WTC11 (cell line): ENCODE results near the gene MEPCE. TPM values are rescaled to one million over a fixed set of nuclear protein-coding genes. Genes with fewer than 3 reads are reported as not detected.
A peak's percentile ranks its signal among the peaks of the same experiment; 100 is the strongest.

Source experiments
- ESRRA ChIP-seq: sonication (generic); formaldehyde crosslinking; IDR thresholded peaks from 2 replicates; pipeline ENCODE4 v1.8.1; 2022; ENCODE audit warnings: mild to moderate bottlenecking, missing genetic modification reagents, borderline replicate concordance
- NFATC4 ChIP-seq: fragments of 250-450 bp; sonication (Bioruptor Pico); IDR thresholded peaks from 2 replicates; pipeline ENCODE4 v1.9.0; 2021; ENCODE audit warnings: mild to moderate bottlenecking
- TEAD1 ChIP-seq: sonication (generic); formaldehyde crosslinking; IDR thresholded peaks from 2 replicates; pipeline ENCODE4 v1.8.0; 2022; ENCODE audit warnings: mild to moderate bottlenecking, missing genetic modification reagents
- ZBTB21 ChIP-seq: sonication (generic); formaldehyde crosslinking; IDR thresholded peaks from 2 replicates; pipeline ENCODE4 v1.8.1; 2023; ENCODE audit warnings: mild to moderate bottlenecking, missing genetic modification reagents, borderline replicate concordance
- ZNF121 ChIP-seq: sonication (generic); formaldehyde crosslinking; IDR thresholded peaks from 2 replicates; pipeline ENCODE4 v1.8.0; 2023; ENCODE audit warnings: missing genetic modification reagents
- ZNF263 ChIP-seq: sonication (generic); formaldehyde crosslinking; IDR thresholded peaks from 2 replicates; pipeline ENCODE4 v1.8.1; 2022; ENCODE audit warnings: low read depth, mild to moderate bottlenecking, moderate library complexity, missing genetic modification reagents
- ZNF396 ChIP-seq: fragments of 250-450 bp; sonication (Bioruptor Pico); IDR thresholded peaks from 2 replicates; pipeline ENCODE4 v1.8.0; 2021; ENCODE audit warnings: mild to moderate bottlenecking, moderate library complexity, borderline replicate concordance
- total RNA-seq: library from RNA; stranded (reverse); gene quantifications from 3 replicates; pipeline ENCODE4 v1.2.3, GENCODE V29; 2021
- TF ChIP-seq, protein P1 (sequence below): fragments of 250-450 bp; sonication (Bioruptor Pico); conservative IDR thresholded peaks from 2 replicates; pipeline ENCODE4 v1.9.0; 2021; ENCODE audit warnings: mild to moderate bottlenecking
- TF ChIP-seq, protein P2 (sequence below): sonication (generic); formaldehyde crosslinking; IDR thresholded peaks from 2 replicates; pipeline ENCODE4 v1.8.0; 2023; ENCODE audit warnings: missing genetic modification reagents, mild to moderate bottlenecking, borderline replicate concordance
- TF ChIP-seq, protein P3 (sequence below): sonication (generic); formaldehyde crosslinking; IDR thresholded peaks from 2 replicates; pipeline ENCODE4 v1.8.1; 2023; ENCODE audit warnings: mild to moderate bottlenecking, missing genetic modification reagents, moderate library complexity
- TF ChIP-seq, protein P4 (sequence below): sonication (generic); formaldehyde crosslinking; IDR thresholded peaks from 2 replicates; pipeline ENCODE4 v1.8.0; 2022; ENCODE audit warnings: missing genetic modification reagents
- TF ChIP-seq, protein P5 (sequence below): sonication (generic); formaldehyde crosslinking; IDR thresholded peaks from 2 replicates; pipeline ENCODE4 v1.8.1; 2022; ENCODE audit warnings: mild to moderate bottlenecking, missing genetic modification reagents, moderate library complexity, borderline replicate concordance
- TF ChIP-seq, protein P6 (sequence below): fragments of 250-450 bp; sonication (Bioruptor Pico); IDR thresholded peaks from 2 replicates; pipeline ENCODE4 v1.9.0; 2021; ENCODE audit warnings: mild to moderate bottlenecking, borderline replicate concordance
- TF ChIP-seq, protein P7 (sequence below): sonication (generic); formaldehyde crosslinking; IDR thresholded peaks from 2 replicates; pipeline ENCODE4 v1.8.0; 2023; ENCODE audit warnings: mild to moderate bottlenecking, missing genetic modification reagents
- TF ChIP-seq, protein P8 (sequence below): sonication (generic); formaldehyde crosslinking; IDR thresholded peaks from 2 replicates; pipeline ENCODE4 v1.8.1; 2022; ENCODE audit warnings: mild to moderate bottlenecking, moderate library complexity, missing genetic modification reagents
- TF ChIP-seq, protein P9 (sequence below): sonication (generic); formaldehyde crosslinking; IDR thresholded peaks from 2 replicates; pipeline ENCODE4 v1.8.0; 2022; ENCODE audit warnings: mild to moderate bottlenecking, missing genetic modification reagents

The MEPCE gene
- total RNA-seq, 1 experiment from 2014 or later: 41.9 TPM

DNA sequence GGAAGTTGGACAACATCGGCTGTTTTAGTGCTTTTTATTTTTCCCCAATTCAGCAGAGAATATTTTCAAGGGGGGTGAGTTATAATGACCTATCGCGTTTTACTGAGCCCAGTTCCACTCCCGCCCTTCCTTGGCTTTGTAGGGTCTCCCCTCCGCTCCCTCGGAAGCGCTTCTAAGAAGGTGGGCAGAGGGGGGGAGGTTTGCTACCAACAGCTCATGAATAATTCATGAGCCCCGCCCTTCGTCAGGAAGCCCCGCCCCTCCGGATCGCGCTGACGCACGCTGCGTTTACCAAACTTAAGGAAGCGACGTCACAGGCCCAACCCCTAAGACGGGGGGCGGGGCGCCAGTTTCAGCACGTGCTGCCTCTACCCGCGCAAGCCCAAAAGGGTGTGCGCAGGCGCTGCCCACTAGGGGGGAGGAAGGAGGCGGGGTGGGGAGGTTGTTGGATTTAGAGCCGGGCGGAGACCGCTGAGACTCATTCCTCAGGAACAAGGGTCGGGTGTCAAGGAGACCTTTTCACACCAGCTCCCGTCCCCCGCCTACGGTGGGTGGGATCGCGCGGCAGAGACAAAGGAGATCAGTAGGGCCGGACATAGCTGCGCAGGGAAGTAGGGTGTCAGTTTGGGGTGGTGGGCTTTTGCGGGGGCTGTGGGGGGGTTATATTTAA is 529 bp upstream of the MEPCE start (continued):
- TF ChIP-seq ESRRA (CRISPR knock-in tag): no peak
- no peak for TF ChIP-seq ZNF396 (CRISPR knock-in tag)
- TF ChIP-seq, protein P1, sequence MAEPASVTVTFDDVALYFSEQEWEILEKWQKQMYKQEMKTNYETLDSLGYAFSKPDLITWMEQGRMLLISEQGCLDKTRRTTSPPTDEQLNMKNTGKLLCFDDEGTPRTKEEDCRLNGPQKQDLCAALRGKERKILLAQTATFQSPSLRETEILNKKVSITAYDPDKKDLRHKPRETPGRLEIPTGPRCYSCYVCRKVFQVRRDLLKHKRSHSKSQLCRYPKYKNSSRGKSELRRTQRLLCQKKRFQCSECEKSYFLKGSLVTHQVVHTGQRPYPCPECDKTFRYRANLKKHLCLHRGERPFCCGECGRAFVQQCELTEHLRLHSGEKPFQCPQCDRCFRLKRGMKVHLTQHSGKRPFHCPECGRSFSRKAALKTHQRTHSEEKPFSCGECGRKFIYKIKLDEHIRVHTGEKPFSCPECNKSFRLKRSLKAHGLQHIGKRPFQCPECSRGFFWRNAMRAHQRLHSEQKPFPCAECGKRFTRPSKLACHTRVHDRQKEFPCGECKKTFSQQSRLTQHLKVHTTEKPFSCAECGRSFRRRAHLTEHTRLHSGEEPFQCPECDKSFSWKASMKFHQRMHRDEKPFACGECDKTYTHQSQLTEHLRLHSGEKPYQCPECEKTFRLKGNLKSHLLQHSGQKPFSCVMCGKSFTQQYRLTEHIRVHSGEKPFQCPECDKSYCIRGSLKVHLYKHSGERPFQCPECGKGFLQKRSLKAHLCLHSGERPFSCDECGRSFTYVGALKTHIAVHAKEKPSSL (CRISPR knock-in tag): no peak
- TF ChIP-seq, protein P2, sequence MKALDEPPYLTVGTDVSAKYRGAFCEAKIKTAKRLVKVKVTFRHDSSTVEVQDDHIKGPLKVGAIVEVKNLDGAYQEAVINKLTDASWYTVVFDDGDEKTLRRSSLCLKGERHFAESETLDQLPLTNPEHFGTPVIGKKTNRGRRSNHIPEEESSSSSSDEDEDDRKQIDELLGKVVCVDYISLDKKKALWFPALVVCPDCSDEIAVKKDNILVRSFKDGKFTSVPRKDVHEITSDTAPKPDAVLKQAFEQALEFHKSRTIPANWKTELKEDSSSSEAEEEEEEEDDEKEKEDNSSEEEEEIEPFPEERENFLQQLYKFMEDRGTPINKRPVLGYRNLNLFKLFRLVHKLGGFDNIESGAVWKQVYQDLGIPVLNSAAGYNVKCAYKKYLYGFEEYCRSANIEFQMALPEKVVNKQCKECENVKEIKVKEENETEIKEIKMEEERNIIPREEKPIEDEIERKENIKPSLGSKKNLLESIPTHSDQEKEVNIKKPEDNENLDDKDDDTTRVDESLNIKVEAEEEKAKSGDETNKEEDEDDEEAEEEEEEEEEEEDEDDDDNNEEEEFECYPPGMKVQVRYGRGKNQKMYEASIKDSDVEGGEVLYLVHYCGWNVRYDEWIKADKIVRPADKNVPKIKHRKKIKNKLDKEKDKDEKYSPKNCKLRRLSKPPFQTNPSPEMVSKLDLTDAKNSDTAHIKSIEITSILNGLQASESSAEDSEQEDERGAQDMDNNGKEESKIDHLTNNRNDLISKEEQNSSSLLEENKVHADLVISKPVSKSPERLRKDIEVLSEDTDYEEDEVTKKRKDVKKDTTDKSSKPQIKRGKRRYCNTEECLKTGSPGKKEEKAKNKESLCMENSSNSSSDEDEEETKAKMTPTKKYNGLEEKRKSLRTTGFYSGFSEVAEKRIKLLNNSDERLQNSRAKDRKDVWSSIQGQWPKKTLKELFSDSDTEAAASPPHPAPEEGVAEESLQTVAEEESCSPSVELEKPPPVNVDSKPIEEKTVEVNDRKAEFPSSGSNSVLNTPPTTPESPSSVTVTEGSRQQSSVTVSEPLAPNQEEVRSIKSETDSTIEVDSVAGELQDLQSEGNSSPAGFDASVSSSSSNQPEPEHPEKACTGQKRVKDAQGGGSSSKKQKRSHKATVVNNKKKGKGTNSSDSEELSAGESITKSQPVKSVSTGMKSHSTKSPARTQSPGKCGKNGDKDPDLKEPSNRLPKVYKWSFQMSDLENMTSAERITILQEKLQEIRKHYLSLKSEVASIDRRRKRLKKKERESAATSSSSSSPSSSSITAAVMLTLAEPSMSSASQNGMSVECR (CRISPR knock-in tag): no peak
- TF ChIP-seq, protein P3, sequence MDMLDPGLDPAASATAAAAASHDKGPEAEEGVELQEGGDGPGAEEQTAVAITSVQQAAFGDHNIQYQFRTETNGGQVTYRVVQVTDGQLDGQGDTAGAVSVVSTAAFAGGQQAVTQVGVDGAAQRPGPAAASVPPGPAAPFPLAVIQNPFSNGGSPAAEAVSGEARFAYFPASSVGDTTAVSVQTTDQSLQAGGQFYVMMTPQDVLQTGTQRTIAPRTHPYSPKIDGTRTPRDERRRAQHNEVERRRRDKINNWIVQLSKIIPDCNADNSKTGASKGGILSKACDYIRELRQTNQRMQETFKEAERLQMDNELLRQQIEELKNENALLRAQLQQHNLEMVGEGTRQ (CRISPR knock-in tag): peak; percentile 89
- TF ChIP-seq, protein P4, sequence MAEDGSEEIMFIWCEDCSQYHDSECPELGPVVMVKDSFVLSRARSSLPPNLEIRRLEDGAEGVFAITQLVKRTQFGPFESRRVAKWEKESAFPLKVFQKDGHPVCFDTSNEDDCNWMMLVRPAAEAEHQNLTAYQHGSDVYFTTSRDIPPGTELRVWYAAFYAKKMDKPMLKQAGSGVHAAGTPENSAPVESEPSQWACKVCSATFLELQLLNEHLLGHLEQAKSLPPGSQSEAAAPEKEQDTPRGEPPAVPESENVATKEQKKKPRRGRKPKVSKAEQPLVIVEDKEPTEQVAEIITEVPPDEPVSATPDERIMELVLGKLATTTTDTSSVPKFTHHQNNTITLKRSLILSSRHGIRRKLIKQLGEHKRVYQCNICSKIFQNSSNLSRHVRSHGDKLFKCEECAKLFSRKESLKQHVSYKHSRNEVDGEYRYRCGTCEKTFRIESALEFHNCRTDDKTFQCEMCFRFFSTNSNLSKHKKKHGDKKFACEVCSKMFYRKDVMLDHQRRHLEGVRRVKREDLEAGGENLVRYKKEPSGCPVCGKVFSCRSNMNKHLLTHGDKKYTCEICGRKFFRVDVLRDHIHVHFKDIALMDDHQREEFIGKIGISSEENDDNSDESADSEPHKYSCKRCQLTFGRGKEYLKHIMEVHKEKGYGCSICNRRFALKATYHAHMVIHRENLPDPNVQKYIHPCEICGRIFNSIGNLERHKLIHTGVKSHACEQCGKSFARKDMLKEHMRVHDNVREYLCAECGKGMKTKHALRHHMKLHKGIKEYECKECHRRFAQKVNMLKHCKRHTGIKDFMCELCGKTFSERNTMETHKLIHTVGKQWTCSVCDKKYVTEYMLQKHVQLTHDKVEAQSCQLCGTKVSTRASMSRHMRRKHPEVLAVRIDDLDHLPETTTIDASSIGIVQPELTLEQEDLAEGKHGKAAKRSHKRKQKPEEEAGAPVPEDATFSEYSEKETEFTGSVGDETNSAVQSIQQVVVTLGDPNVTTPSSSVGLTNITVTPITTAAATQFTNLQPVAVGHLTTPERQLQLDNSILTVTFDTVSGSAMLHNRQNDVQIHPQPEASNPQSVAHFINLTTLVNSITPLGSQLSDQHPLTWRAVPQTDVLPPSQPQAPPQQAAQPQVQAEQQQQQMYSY: no peak
- TF ChIP-seq, protein P5, sequence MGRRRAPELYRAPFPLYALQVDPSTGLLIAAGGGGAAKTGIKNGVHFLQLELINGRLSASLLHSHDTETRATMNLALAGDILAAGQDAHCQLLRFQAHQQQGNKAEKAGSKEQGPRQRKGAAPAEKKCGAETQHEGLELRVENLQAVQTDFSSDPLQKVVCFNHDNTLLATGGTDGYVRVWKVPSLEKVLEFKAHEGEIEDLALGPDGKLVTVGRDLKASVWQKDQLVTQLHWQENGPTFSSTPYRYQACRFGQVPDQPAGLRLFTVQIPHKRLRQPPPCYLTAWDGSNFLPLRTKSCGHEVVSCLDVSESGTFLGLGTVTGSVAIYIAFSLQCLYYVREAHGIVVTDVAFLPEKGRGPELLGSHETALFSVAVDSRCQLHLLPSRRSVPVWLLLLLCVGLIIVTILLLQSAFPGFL (CRISPR knock-in tag): no peak
- no peak for TF ChIP-seq ZNF121
- TF ChIP-seq NFATC4 (CRISPR knock-in tag): peak; percentile 70; the same call in 1 of the 2 replicates
- no peak for TF ChIP-seq ZNF263 (CRISPR knock-in tag)
- TF ChIP-seq ZBTB21 (CRISPR knock-in tag): no peak; the same call in 1 of the 2 replicates
- TF ChIP-seq, protein P6, sequence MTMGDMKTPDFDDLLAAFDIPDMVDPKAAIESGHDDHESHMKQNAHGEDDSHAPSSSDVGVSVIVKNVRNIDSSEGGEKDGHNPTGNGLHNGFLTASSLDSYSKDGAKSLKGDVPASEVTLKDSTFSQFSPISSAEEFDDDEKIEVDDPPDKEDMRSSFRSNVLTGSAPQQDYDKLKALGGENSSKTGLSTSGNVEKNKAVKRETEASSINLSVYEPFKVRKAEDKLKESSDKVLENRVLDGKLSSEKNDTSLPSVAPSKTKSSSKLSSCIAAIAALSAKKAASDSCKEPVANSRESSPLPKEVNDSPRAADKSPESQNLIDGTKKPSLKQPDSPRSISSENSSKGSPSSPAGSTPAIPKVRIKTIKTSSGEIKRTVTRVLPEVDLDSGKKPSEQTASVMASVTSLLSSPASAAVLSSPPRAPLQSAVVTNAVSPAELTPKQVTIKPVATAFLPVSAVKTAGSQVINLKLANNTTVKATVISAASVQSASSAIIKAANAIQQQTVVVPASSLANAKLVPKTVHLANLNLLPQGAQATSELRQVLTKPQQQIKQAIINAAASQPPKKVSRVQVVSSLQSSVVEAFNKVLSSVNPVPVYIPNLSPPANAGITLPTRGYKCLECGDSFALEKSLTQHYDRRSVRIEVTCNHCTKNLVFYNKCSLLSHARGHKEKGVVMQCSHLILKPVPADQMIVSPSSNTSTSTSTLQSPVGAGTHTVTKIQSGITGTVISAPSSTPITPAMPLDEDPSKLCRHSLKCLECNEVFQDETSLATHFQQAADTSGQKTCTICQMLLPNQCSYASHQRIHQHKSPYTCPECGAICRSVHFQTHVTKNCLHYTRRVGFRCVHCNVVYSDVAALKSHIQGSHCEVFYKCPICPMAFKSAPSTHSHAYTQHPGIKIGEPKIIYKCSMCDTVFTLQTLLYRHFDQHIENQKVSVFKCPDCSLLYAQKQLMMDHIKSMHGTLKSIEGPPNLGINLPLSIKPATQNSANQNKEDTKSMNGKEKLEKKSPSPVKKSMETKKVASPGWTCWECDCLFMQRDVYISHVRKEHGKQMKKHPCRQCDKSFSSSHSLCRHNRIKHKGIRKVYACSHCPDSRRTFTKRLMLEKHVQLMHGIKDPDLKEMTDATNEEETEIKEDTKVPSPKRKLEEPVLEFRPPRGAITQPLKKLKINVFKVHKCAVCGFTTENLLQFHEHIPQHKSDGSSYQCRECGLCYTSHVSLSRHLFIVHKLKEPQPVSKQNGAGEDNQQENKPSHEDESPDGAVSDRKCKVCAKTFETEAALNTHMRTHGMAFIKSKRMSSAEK (CRISPR knock-in tag): no peak
- TF ChIP-seq, protein P7, sequence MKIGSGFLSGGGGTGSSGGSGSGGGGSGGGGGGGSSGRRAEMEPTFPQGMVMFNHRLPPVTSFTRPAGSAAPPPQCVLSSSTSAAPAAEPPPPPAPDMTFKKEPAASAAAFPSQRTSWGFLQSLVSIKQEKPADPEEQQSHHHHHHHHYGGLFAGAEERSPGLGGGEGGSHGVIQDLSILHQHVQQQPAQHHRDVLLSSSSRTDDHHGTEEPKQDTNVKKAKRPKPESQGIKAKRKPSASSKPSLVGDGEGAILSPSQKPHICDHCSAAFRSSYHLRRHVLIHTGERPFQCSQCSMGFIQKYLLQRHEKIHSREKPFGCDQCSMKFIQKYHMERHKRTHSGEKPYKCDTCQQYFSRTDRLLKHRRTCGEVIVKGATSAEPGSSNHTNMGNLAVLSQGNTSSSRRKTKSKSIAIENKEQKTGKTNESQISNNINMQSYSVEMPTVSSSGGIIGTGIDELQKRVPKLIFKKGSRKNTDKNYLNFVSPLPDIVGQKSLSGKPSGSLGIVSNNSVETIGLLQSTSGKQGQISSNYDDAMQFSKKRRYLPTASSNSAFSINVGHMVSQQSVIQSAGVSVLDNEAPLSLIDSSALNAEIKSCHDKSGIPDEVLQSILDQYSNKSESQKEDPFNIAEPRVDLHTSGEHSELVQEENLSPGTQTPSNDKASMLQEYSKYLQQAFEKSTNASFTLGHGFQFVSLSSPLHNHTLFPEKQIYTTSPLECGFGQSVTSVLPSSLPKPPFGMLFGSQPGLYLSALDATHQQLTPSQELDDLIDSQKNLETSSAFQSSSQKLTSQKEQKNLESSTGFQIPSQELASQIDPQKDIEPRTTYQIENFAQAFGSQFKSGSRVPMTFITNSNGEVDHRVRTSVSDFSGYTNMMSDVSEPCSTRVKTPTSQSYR (CRISPR knock-in tag): peak; percentile 80; the same call in 1 of the 2 replicates
- TF ChIP-seq, protein P8, sequence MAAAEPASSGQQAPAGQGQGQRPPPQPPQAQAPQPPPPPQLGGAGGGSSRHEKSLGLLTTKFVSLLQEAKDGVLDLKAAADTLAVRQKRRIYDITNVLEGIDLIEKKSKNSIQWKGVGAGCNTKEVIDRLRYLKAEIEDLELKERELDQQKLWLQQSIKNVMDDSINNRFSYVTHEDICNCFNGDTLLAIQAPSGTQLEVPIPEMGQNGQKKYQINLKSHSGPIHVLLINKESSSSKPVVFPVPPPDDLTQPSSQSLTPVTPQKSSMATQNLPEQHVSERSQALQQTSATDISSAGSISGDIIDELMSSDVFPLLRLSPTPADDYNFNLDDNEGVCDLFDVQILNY (CRISPR knock-in tag): no peak
- TF ChIP-seq, protein P9, sequence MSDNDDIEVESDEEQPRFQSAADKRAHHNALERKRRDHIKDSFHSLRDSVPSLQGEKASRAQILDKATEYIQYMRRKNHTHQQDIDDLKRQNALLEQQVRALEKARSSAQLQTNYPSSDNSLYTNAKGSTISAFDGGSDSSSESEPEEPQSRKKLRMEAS (CRISPR knock-in tag): peak; percentile 95
- peak; percentile 20; the same call in 1 of the 2 replicates for TF ChIP-seq TEAD1 (CRISPR knock-in tag)
